Measurements from ENCODE around the gene C11orf16. TPM values are rescaled to one million over a fixed set of nuclear protein-coding genes. Genes with fewer than 3 reads are reported as not detected.
A peak's percentile ranks its signal among the peaks of the same experiment; 100 is the strongest.

The C11orf16 gene
- total and polyA plus RNA-seq, 2 of the 8 experiments (the other 6 are each of a cell fraction or from before 2014, with no cell fraction given): 0.08 TPM; not detected in 1

DNA sequence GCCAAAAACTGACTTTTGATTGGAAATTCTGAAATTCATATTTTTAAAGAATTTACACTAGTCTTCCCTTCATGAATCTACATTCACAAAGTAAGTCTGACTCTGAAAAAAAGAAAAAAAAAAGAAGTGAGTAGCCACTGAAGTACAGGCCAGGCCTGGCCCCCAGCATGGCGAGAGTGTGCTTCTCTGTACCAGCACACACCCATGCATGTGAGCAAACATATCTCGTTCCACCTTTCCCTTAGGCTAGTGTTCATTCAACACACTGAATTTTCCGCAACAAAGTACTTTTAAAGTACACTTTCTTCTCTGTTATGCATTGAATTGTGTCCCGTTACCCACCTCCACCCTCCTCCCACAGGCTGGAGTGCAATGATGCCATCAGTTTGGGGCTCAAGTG is 4.5 kb downstream of the C11orf16 start:
- Histone ChIP-seq H3K23ac (ENCODE audit: insufficient read length) (no peak overlapping the region), H3K36me3 (ENCODE audit: control insufficient read depth in 2 of 4, insufficient read depth in 4 of 4, low read length in 3 of 4) (peaks cover 0 to 3% (median under 1%) of the 10 kb centered on the region in 4 experiments; a peak in 3 of 8 replicates), H2BK5ac (ENCODE audit: low read depth, low read length) (no peak overlapping the region), H3K79me2 (ENCODE audit: control insufficient read depth in 1 of 2, insufficient read depth in 2 of 2, low read length in 2 of 2) (no peaks in the 10 kb centered on the region), H3K4ac (replicated peaks; ENCODE audit: insufficient read length, low read depth, low read length) (no peak overlapping the region), H2BK120ac (replicated peaks; ENCODE audit: low read depth, low read length) (no peak overlapping the region), H3K79me1 (ENCODE audit: low read depth, low read length) (no peaks in the 10 kb centered on the region; the same call in 1 of the 2 replicates), H4K20me1 (replicated peaks in 1 of 2; ENCODE audit: control insufficient read depth in 1 of 2, insufficient read depth in 2 of 2, low read length in 2 of 2) (no peaks in the 10 kb centered on the region), H3K4me3 (ENCODE audit: extremely low read depth in 1 of 4, insufficient read depth in 2 of 4, low read depth in 3 of 4, low read length in 4 of 4) (no peak overlapping the region), H2AFZ (ENCODE audit: low read length) (no peak overlapping the region), H3K14ac (ENCODE audit: insufficient read length) (no peak overlapping the region), H3K9ac (replicated peaks in 1 of 4; ENCODE audit: extremely low read depth in 1 of 4, low read depth in 3 of 4, low read length in 3 of 4) (no peak overlapping the region), H2BK20ac (ENCODE audit: low read length) (no peak overlapping the region), H3K18ac (ENCODE audit: extremely low read depth, low read length) (peak overlapping the region; percentile 48; the same call in 1 of the 2 replicates), H3K9me3 (ENCODE audit: insufficient read depth in 2 of 2, low read depth in 1 of 2, low read length in 1 of 2) (no peaks in the 10 kb centered on the region), H2BK12ac (ENCODE audit: low read depth, low read length) (no peak overlapping the region), H2BK15ac (ENCODE audit: low read length) (no peak overlapping the region), H2AK5ac (ENCODE audit: low read depth, low read length) (no peak overlapping the region), H3K56ac (replicated peaks; ENCODE audit: insufficient read length, low read depth, low read length) (no peak overlapping the region), H3K27me3 (replicated peaks in 1 of 4; ENCODE audit: control insufficient read depth in 3 of 4, extremely low read depth in 1 of 4, insufficient read depth in 3 of 4, low read length in 3 of 4) (no peaks in the 10 kb centered on the region), H3K4me2 (ENCODE audit: insufficient read depth in 1 of 2, low read depth in 2 of 2, low read length in 2 of 2) (no peak overlapping the region), H3K4me1 (replicated peaks in 1 of 4; ENCODE audit: control insufficient read depth in 3 of 4, insufficient read depth in 4 of 4, low read length in 3 of 4) (peaks cover 0 to 8% (median under 1%) of the 10 kb centered on the region in 4 experiments; a peak in 2 of 7 replicates), H4K8ac (ENCODE audit: extremely low read depth, insufficient read depth, low read length) (no peak overlapping the region; the same call in 1 of the 2 replicates), H3K27ac (ENCODE audit: low read depth, low read length) (no peak overlapping the region), H4K91ac (replicated peaks; ENCODE audit: insufficient read length, low read length) (no peak overlapping the region), H3K23me2 (ENCODE audit: low read depth, low read length) (no peaks in the 10 kb centered on the region), H4K5ac (ENCODE audit: insufficient read length, low read depth, low read length) (no peak overlapping the region)
- DNase-seq (ENCODE audit: low read depth in 1 of 2, low spot score in 2 of 2) (no peak), FAIRE-seq (no peak)
- CTCF ChIA-PET (ENCODE audit: partially characterized antibody): interaction anchor here (0.6 to 3.4 kb wide), 4 partner anchors 13 to 343 kb away, joined by 3 to 20 read pairs (median 6); no protein-coding TSS in a partner anchor
- POLR2A ChIA-PET (ENCODE audit: partially characterized antibody): interaction anchor here (1.8 kb wide), 1 partner anchor 16 kb away, joined by 4 read pairs; no protein-coding TSS in a partner anchor
- WGBS, 2 experiments (ENCODE audit: extremely low coverage in 1 of 2, insufficient coverage in 1 of 2, insufficient read length in 1 of 2, insufficient replicate concordance in 2 of 2, low coverage in 1 of 2, low lambda C conversion rate in 2 of 2, missing lambda C conversion rate in 1 of 2): 83% methylated on average over 3 of the region's 4 CpGs; no CpG with 5 or more reads in 1 of the 2 experiments
- TF ChIP-seq POLR2AphosphoS5 (IDR thresholded peaks at IDR 0.05; ENCODE audit: low read depth, low read length) (no peak), KDM1A (IDR thresholded peaks at IDR 0.05; ENCODE audit: borderline replicate concordance, low read length) (no peak), CREB1 (IDR thresholded peaks at IDR 0.05) (no peak)
- TF ChIP-seq, protein P1, sequence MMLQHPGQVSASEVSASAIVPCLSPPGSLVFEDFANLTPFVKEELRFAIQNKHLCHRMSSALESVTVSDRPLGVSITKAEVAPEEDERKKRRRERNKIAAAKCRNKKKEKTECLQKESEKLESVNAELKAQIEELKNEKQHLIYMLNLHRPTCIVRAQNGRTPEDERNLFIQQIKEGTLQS (IDR thresholded peaks at IDR 0.05; ENCODE audit: insufficient read depth, low read depth, low read length): no peak
- TF ChIP-seq, protein P2, sequence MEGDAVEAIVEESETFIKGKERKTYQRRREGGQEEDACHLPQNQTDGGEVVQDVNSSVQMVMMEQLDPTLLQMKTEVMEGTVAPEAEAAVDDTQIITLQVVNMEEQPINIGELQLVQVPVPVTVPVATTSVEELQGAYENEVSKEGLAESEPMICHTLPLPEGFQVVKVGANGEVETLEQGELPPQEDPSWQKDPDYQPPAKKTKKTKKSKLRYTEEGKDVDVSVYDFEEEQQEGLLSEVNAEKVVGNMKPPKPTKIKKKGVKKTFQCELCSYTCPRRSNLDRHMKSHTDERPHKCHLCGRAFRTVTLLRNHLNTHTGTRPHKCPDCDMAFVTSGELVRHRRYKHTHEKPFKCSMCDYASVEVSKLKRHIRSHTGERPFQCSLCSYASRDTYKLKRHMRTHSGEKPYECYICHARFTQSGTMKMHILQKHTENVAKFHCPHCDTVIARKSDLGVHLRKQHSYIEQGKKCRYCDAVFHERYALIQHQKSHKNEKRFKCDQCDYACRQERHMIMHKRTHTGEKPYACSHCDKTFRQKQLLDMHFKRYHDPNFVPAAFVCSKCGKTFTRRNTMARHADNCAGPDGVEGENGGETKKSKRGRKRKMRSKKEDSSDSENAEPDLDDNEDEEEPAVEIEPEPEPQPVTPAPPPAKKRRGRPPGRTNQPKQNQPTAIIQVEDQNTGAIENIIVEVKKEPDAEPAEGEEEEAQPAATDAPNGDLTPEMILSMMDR (IDR thresholded peaks at IDR 0.05; ENCODE audit: control extremely low read depth in 1 of 3, insufficient read depth in 1 of 3, low read depth in 1 of 3, low read length in 3 of 3): no peak
